H1 (cell line): ENCODE results near the gene NOL4L. TPM values are rescaled to one million over a fixed set of nuclear protein-coding genes. Genes with fewer than 3 reads are reported as not detected.

Source experiments
- CTCF ChIA-PET: fragments of 300-600 bp; sonication (Branson Sonifier 250); formaldehyde crosslinking; loops from one replicate; lab custom pipeline; 2021; ENCODE audit not compliant: partially characterized antibody; lab: Charles Lee
- POLR2A ChIA-PET: fragments of 300-600 bp; sonication (Branson Sonifier 250); formaldehyde crosslinking; loops from one replicate; lab custom pipeline; 2021; ENCODE audit warnings: inconsistent platforms; ENCODE audit not compliant: partially characterized antibody; lab: Charles Lee
- DNase-seq, 2 experiments: peaks; one replicate each; pipeline versions ENCODE4 v3.0.0 to v3.0.0-alpha.2; 2010 to 2022; ENCODE audit warnings: low spot score in 2 of 2, low read depth in 1 of 2, mixed read lengths in 1 of 2
- FAIRE-seq: peaks from 2 replicates; lab custom pipeline; 2011; peaks lifted over from hg19 to GRCh38; lab: Jason Lieb, UNC
- H2AFZ ChIP-seq: 2 replicates; pipeline ENCODE4 v1.8.1; 2012; ENCODE audit warnings: low read length, inconsistent platforms
- H2AK5ac ChIP-seq: 2 replicates; pipeline ENCODE4 v1.6.1; 2013; ENCODE audit warnings: low read depth, low read length
- H2BK120ac ChIP-seq: replicated peaks from 2 replicates; pipeline ENCODE3; 2013; ENCODE audit warnings: low read depth, low read length, inconsistent platforms
- H2BK12ac ChIP-seq: 2 replicates; pipeline ENCODE4 v1.6.1; 2013; ENCODE audit warnings: low read depth, low read length
- H2BK15ac ChIP-seq: 2 replicates; pipeline ENCODE4 v1.6.1; 2013; ENCODE audit warnings: low read length
- H2BK20ac ChIP-seq: 2 replicates; pipeline ENCODE4 v1.6.1; 2013; ENCODE audit warnings: low read length
- H2BK5ac ChIP-seq: 2 replicates; pipeline ENCODE4 v1.6.1; 2013; ENCODE audit warnings: low read depth, low read length
- H3K14ac ChIP-seq: 2 replicates; pipeline ENCODE4 v1.6.1; 2013; ENCODE audit warnings: inconsistent platforms; ENCODE audit not compliant: insufficient read length
- H3K18ac ChIP-seq: 2 replicates; pipeline ENCODE4 v1.6.1; 2013; ENCODE audit warnings: low read length; ENCODE audit errors: extremely low read depth
- H3K23ac ChIP-seq: 2 replicates; pipeline ENCODE4 v1.6.1; 2013; ENCODE audit warnings: inconsistent platforms; ENCODE audit not compliant: insufficient read length
- H3K23me2 ChIP-seq: 2 replicates; pipeline ENCODE4 v1.6.1; 2013; ENCODE audit warnings: low read depth, low read length
- H3K27ac ChIP-seq: 2 replicates; pipeline ENCODE4 v1.6.1; 2011; ENCODE audit warnings: low read depth, low read length, inconsistent platforms
- H3K27me3 ChIP-seq, 4 experiments: replicated peaks in 1 of 4; 1 replicate in 1 of 4; 2 replicates in 3 of 4; pipeline versions ENCODE4 v1.6.1 to v1.8.1; 2011 to 2013; ENCODE audit warnings: low read length in 3 of 4, mild to moderate bottlenecking in 3 of 4, inconsistent platforms in 2 of 4, mixed read lengths in 2 of 4, moderate library complexity in 1 of 4; ENCODE audit not compliant: control insufficient read depth in 3 of 4, insufficient read depth in 3 of 4; ENCODE audit errors: extremely low read depth in 1 of 4
- H3K36me3 ChIP-seq, 4 experiments: 2 replicates each; pipeline versions ENCODE4 v1.6.1 to v1.8.1; 2011 to 2013; ENCODE audit warnings: mild to moderate bottlenecking in 4 of 4, low read length in 3 of 4, moderate library complexity in 2 of 4, control low read depth in 1 of 4, inconsistent platforms in 1 of 4; ENCODE audit not compliant: insufficient read depth in 4 of 4, control insufficient read depth in 2 of 4
- H3K4ac ChIP-seq: replicated peaks from 2 replicates; pipeline ENCODE3; 2013; ENCODE audit warnings: low read length, low read depth, mixed read lengths, inconsistent platforms; ENCODE audit not compliant: insufficient read length
- H3K4me1 ChIP-seq, 4 experiments: replicated peaks in 1 of 4; 1 replicate in 1 of 4; 2 replicates in 3 of 4; pipeline versions ENCODE4 v1.6.1 to v1.8.1; 2011 to 2013; ENCODE audit warnings: low read length in 3 of 4, inconsistent platforms in 2 of 4, mixed read lengths in 1 of 4; ENCODE audit not compliant: insufficient read depth in 4 of 4, control insufficient read depth in 3 of 4
- H3K4me2 ChIP-seq, 2 experiments: 2 replicates each; pipeline versions ENCODE4 v1.6.1 to v1.8.1; 2011 to 2013; ENCODE audit warnings: low read depth in 2 of 2, low read length in 2 of 2, control low read depth in 1 of 2, inconsistent platforms in 1 of 2, mild to moderate bottlenecking in 1 of 2; ENCODE audit not compliant: insufficient read depth in 1 of 2
- H3K4me3 ChIP-seq, 4 experiments: fragments of 200-600, 300-600 bp in 1 of 4; sonication (generic), shearing (Covaris generic), sonication (Bioruptor Twin) in 1 of 4; 2 replicates each; pipeline versions ENCODE4 v1.5.1 to v1.8.1; 2011 to 2016; ENCODE audit warnings: low read length in 4 of 4, low read depth in 3 of 4, control low read depth in 2 of 4, inconsistent platforms in 2 of 4, mild to moderate bottlenecking in 2 of 4, mixed read lengths in 1 of 4, moderate library complexity in 1 of 4; ENCODE audit not compliant: insufficient read depth in 2 of 4; ENCODE audit errors: extremely low read depth in 1 of 4
- H3K56ac ChIP-seq: replicated peaks from 2 replicates; pipeline ENCODE3; 2013; ENCODE audit warnings: low read depth, mild to moderate bottlenecking, mixed read lengths, low read length, inconsistent platforms; ENCODE audit not compliant: insufficient read length
- H3K79me1 ChIP-seq: 2 replicates; pipeline ENCODE4 v1.6.1; 2013; ENCODE audit warnings: low read depth, low read length, control low read depth
- H3K79me2 ChIP-seq, 2 experiments: 2 replicates each; pipeline versions ENCODE4 v1.6.1 to v1.8.1; 2012 to 2013; ENCODE audit warnings: low read length in 2 of 2, mild to moderate bottlenecking in 2 of 2, inconsistent platforms in 1 of 2; ENCODE audit not compliant: insufficient read depth in 2 of 2, control insufficient read depth in 1 of 2
- H3K9ac ChIP-seq, 4 experiments: replicated peaks in 1 of 4; 1 replicate in 1 of 4; 2 replicates in 3 of 4; pipeline versions ENCODE4 v1.6.1 to v1.8.1; 2011 to 2013; ENCODE audit warnings: low read depth in 3 of 4, low read length in 3 of 4, control low read depth in 2 of 4, mild to moderate bottlenecking in 2 of 4, moderate library complexity in 2 of 4, inconsistent platforms in 1 of 4; ENCODE audit errors: extremely low read depth in 1 of 4
- H3K9me3 ChIP-seq, 2 experiments: 2 replicates each; pipeline versions ENCODE4 v1.6.1 to v1.8.1; 2012 to 2013; ENCODE audit warnings: mild to moderate bottlenecking in 2 of 2, moderate library complexity in 2 of 2, control low read depth in 1 of 2, inconsistent platforms in 1 of 2, low read depth in 1 of 2, low read length in 1 of 2, mixed read lengths in 1 of 2; ENCODE audit not compliant: insufficient read depth in 2 of 2
- H4K20me1 ChIP-seq, 2 experiments: replicated peaks in 1 of 2; 2 replicates each; pipeline versions ENCODE3 to v1.8.1; 2011 to 2013; ENCODE audit warnings: inconsistent platforms in 2 of 2, low read length in 2 of 2, mild to moderate bottlenecking in 1 of 2; ENCODE audit not compliant: insufficient read depth in 2 of 2, control insufficient read depth in 1 of 2
- H4K5ac ChIP-seq: 2 replicates; pipeline ENCODE4 v1.6.1; 2013; ENCODE audit warnings: low read length, low read depth, mixed read lengths, inconsistent platforms; ENCODE audit not compliant: insufficient read length
- H4K8ac ChIP-seq: 2 replicates; pipeline ENCODE4 v1.8.0; 2013; ENCODE audit warnings: mild to moderate bottlenecking, moderate library complexity, low read length, inconsistent platforms; ENCODE audit not compliant: insufficient read depth; ENCODE audit errors: extremely low read depth
- H4K91ac ChIP-seq: replicated peaks from 2 replicates; pipeline ENCODE3; 2013; ENCODE audit warnings: low read length, mixed read lengths, inconsistent platforms; ENCODE audit not compliant: insufficient read length
- ASH2L ChIP-seq: fragments of 200-600, 300-600 bp; sonication (generic); IDR thresholded peaks from one replicate; pipeline ENCODE4 v1.7.1; 2017; ENCODE audit warnings: low read length
- BRCA1 ChIP-seq: IDR thresholded peaks from 2 replicates; pipeline ENCODE4 v1.6.1; 2012; ENCODE audit warnings: low read depth, low read length, improper control_type of control experiment
- HDAC2 ChIP-seq, 2 experiments: fragments of 300-600 bp in 1 of 2; sonication (generic) in 1 of 2; IDR thresholded peaks; 2 replicates each; pipeline ENCODE4 v1.6.1; 2011 to 2012; ENCODE audit warnings: low read depth in 2 of 2, low read length in 2 of 2, mild to moderate bottlenecking in 2 of 2, moderate library complexity in 2 of 2, borderline replicate concordance in 1 of 2, inconsistent platforms in 1 of 2
- HDAC6 ChIP-seq: IDR thresholded peaks from one replicate; pipeline ENCODE4 v1.7.1; 2012; ENCODE audit warnings: low read depth, mild to moderate bottlenecking, inconsistent platforms, low read length, moderate library complexity
- RBBP5 ChIP-seq: IDR thresholded peaks from 2 replicates; pipeline ENCODE4 v1.7.1; 2012; ENCODE audit warnings: low read depth, mild to moderate bottlenecking, inconsistent platforms, low read length, moderate library complexity, borderline replicate concordance
- SIN3A ChIP-seq, 2 experiments: IDR thresholded peaks in 1 of 2; conservative IDR thresholded peaks in 1 of 2; 2 replicates each; pipeline ENCODE4 v1.6.1; 2011 to 2012; ENCODE audit warnings: low read length in 2 of 2, improper control_type of control experiment in 1 of 2, low read depth in 1 of 2, mild to moderate bottlenecking in 1 of 2
- ZNF274 ChIP-seq: IDR thresholded peaks from 2 replicates; pipeline ENCODE4 v1.7.0; 2012; ENCODE audit warnings: low read length, borderline replicate concordance; ENCODE audit errors: extremely low read depth
- WGBS, 2 experiments: shearing (Covaris generic) in 1 of 2; methylation state at CpG; one replicate each; pipeline versions ENCODE4 v1.1.6 to v1.1.7; 2013 to 2015; ENCODE audit warnings: low lambda C conversion rate in 2 of 2, mixed read lengths in 2 of 2, inconsistent platforms in 1 of 2, low coverage in 1 of 2, missing lambda C conversion rate in 1 of 2; ENCODE audit not compliant: insufficient replicate concordance in 2 of 2, insufficient coverage in 1 of 2, insufficient read length in 1 of 2; ENCODE audit errors: extremely low coverage in 1 of 2, missing lambda C conversion rate in 1 of 2; 5-methylcytosine and 5-hydroxymethylcytosine counted together
- polyA plus RNA-seq, 7 experiments: library from polyadenylated mRNA; depleted of rRNA in 3 of 7; stranded (reverse) in 5 of 7; unstranded in 2 of 7; fragments of >200 nt in 5 of 7; fragments of 200-250 nt in 2 of 7; gene quantifications; 1 replicate in 5 of 7; 2 replicates in 1 of 7; 4 replicates in 1 of 7; pipeline versions ENCODE4 v1.2.1 to v1.2.3, GENCODE V29; 2011 to 2013; ENCODE audit warnings: missing spikeins in 2 of 7, mixed read lengths in 2 of 7
- total RNA-seq: library from RNA; stranded (reverse); fragmentation: NEBNext Ultra II Directional; extraction: Animal tissue kit (Norgen Biotek cat#: 25700); gene quantifications from 2 replicates; pipeline ENCODE4 v1.2.1, GENCODE V29; 2021

NOL4L gene
- total and polyA plus RNA-seq, 2 of the 8 experiments (the other 6 are each of a cell fraction or from before 2014, with no cell fraction given) = 15.3 to 23.7 TPM

DNA sequence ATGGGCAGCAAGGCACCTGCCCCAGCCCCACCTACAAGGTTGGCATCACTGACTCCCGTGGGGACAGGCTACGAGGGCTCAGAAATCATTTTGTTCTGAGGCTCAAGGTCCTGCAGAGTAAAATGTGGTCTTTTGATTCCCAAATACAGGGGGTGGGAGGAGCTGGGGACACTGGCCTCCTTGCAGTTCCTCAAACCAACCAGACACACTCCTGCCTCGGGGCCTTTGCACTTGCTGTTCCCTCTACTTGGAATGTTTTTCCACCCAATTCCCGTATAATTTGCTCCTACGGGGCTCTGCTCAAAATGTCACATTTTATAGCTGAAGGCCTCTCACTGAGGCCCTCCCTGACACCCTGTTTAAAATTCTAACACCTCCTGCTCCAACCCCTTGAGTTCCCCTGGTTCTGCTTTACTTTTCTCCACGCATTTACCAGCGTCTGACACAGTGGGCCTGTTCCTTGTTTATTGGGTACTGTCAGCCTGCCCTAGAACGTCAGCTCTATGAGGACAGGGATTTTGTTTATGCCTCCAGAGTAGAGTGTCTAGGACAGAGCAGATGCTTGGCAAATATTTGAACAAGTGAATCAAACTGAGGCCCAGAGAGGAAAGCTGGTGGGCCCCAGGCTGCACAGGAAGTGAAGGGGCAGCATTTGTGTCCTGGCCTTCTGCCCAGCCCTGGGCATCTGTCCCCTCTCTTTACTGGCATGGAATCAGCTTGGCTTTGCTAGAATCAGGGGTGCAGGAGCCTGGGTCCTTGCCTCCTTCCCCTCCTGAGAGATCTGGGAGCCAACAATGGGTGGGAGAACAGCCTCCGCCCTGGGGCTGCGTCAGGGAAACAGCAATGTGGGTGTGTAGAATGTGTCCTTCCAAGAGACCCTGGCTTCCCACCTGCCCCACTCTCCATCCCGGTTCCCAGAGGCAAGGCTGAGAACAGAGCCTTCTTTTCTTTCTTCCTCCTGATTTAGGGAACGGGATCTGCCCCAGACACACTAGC is 18.5 kb downstream of the NOL4L start:
- Histone ChIP-seq H3K4me1 (peaks cover under 1 to 27% (median 12%) of the 10 kb centered on the region in 4 experiments; a peak in 6 of 7 replicates), H3K9me3 (no peaks in the 10 kb centered on the region), H4K5ac (no peak overlapping the region), H2BK5ac (no peak overlapping the region), H2BK20ac (no peak overlapping the region), H3K18ac (no peak overlapping the region)
- TF ChIP-seq HDAC6 (no peak), RBBP5 (no peak), ASH2L (no peak), SIN3A (conservative IDR thresholded peaks at IDR 0.05 in 1 of 2, IDR thresholded peaks at IDR 0.05 in 1 of 2; ENCODE audit: low read depth in 1 of 2, low read length in 2 of 2) (no peak), ZNF274 (no peak), BRCA1 (no peak), HDAC2 (IDR thresholded peaks at IDR 0.05; ENCODE audit: borderline replicate concordance in 1 of 2, low read depth in 2 of 2, low read length in 2 of 2) (no peak)
- TF ChIP-seq, all 59 proteins: peak for 0
- Histone ChIP-seq H3K4me3 (no peak overlapping the region), H3K56ac (no peak overlapping the region), H3K27ac (no peak overlapping the region), H3K14ac (no peak overlapping the region), H2AK5ac (no peak overlapping the region), H4K91ac (no peak overlapping the region), H3K36me3 (no peaks in the 10 kb centered on the region), H3K4me2 (no peak overlapping the region), H3K4ac (no peak overlapping the region), H4K20me1 (peaks cover 3 to 10% of the 10 kb centered on the region in 2 experiments), H3K79me2 (no peaks in the 10 kb centered on the region), H2BK15ac (no peak overlapping the region), H4K8ac (no peak overlapping the region; the same call in 1 of the 2 replicates), H2AFZ (no peak overlapping the region), H2BK12ac (no peak overlapping the region), H3K23ac (no peak overlapping the region), H2BK120ac (no peak overlapping the region), H3K79me1 (no peaks in the 10 kb centered on the region; the same call in 1 of the 2 replicates), H3K23me2 (peaks cover 5% of the 10 kb centered on the region; the same call in 1 of the 2 replicates), H3K27me3 (no peaks in the 10 kb centered on the region; a peak in 1 of 7 replicates), H3K9ac (no peak overlapping the region)
- 86% methylated on average over 12 of the region's 12 CpGs; no CpG with 5 or more reads in 1 of the 2 experiments for WGBS, 2 experiments
- ChIA-PET POLR2A (no interaction called here), CTCF (interaction anchor here (0.6 to 2.2 kb wide), 5 partner anchors 22 to 212 kb away, joined by 3 to 4 read pairs (median 3); no protein-coding TSS in a partner anchor)
- FAIRE-seq (no peak), DNase-seq (no peak)
